Measurements from ENCODE around the gene MVB12A. TPM values are rescaled to one million over a fixed set of nuclear protein-coding genes. Genes with fewer than 3 reads are reported as not detected.

Gene MVB12A
- total RNA-seq, 1 experiment from 2014 or later, result 34.4 TPM

GRCh38 chr19:17468302-17469091 is 48.6 kb downstream of the MVB12A start:
- Histone ChIP-seq H3K27ac (no peak overlapping the region), H3K27me3 (peaks cover 5% of the 10 kb centered on the region; the same call in 1 of the 2 replicates), H3K9me3 (replicated peaks) (no peaks in the 10 kb centered on the region), H3K36me3 (no peaks in the 10 kb centered on the region), H3K4me1 (peaks cover 8% of the 10 kb centered on the region), H3K4me3 (peak overlapping the region; percentile 99)
- DNase-seq, result no peak

GRCh38 chr19:17469092-17469480 is 49.2 kb downstream of the MVB12A start:
- Histone ChIP-seq H3K27me3 (peaks cover 5% of the 10 kb centered on the region; the same call in 1 of the 2 replicates), H3K4me3 (peak overlapping the region; percentile 99), H3K36me3 (no peaks in the 10 kb centered on the region), H3K27ac (peak overlapping the region; percentile 32; the same call in 1 of the 2 replicates), H3K9me3 (replicated peaks) (no peaks in the 10 kb centered on the region), H3K4me1 (peaks cover 8% of the 10 kb centered on the region)
- DNase-seq, result no peak

GRCh38 chr19:17469481-17470067 is 49.7 kb downstream of the MVB12A start:
- H3K9me3 ChIP-seq (replicated peaks), result no peaks in the 10 kb centered on the region
- DNase-seq, result peak; percentile 99

GRCh38 chr19:17470068-17470841 is 50.4 kb downstream of the MVB12A start, which contains the start of gene SLC27A1:
Gene SLC27A1, plus strand, starts transcription at chr19:17470524. Its CDS starts 17 bp downstream, at chr19:17470541.
- no peaks in the 10 kb centered on the region for H3K36me3 ChIP-seq
- DNase-seq, result peak; percentile 100
- peaks cover 5% of the 10 kb centered on the region; the same call in 1 of the 2 replicates for H3K27me3 ChIP-seq
- H3K4me1 ChIP-seq, result peaks cover 11% of the 10 kb centered on the region
- no peaks in the 10 kb centered on the region for H3K9me3 ChIP-seq (replicated peaks)
- H3K4me3 ChIP-seq, result peak within 1 kb of the TSS; percentile 99
- H3K27ac ChIP-seq, result peak within 1 kb of the TSS; percentile 32; the same call in 1 of the 2 replicates

More at GRCh38 chr19:17469481-17470067, 49.7 kb downstream of the MVB12A start:
- peak overlapping the region; percentile 32; the same call in 1 of the 2 replicates for H3K27ac ChIP-seq
- H3K4me3 ChIP-seq, result peak overlapping the region; percentile 99
- H3K27me3 ChIP-seq, result peaks cover 5% of the 10 kb centered on the region; the same call in 1 of the 2 replicates
- no peaks in the 10 kb centered on the region for H3K36me3 ChIP-seq
- peaks cover 8% of the 10 kb centered on the region for H3K4me1 ChIP-seq

- peak overlapping the region; percentile 99 for H3K4me3 ChIP-seq
- peaks cover 14% of the 10 kb centered on the region for H3K4me1 ChIP-seq
- H3K36me3 ChIP-seq, result no peaks in the 10 kb centered on the region
- no peaks in the 10 kb centered on the region for H3K9me3 ChIP-seq (replicated peaks)
- no peak for DNase-seq
- H3K27ac ChIP-seq, result no peak overlapping the region
- H3K27me3 ChIP-seq, result peaks cover 5% of the 10 kb centered on the region; the same call in 1 of the 2 replicates
Observed at GRCh38 chr19:17471410-17472125, 51.7 kb downstream of the MVB12A start.

GRCh38 chr19:17473041-17473440 is 53.2 kb downstream of the MVB12A start:
- peaks cover 12% of the 10 kb centered on the region for H3K4me1 ChIP-seq
- no peaks in the 10 kb centered on the region for H3K27me3 ChIP-seq
- no peaks in the 10 kb centered on the region for H3K36me3 ChIP-seq
- no peaks in the 10 kb centered on the region for H3K9me3 ChIP-seq (replicated peaks)
- no peak overlapping the region for H3K27ac ChIP-seq
- no peak overlapping the region for H3K4me3 ChIP-seq
- peak in 1 of 2 experiments; percentile 51 for DNase-seq

Other genes starting within 250 kb of the MVB12A start
- 9.9 and 11.0 TPM in 2 replicates for gene USE1, start 204.7 kb upstream of the MVB12A start, total RNA-seq (2014; rRNA removed; shearing (Covaris generic))
- 5.1 and 5.3 TPM in 2 replicates for gene OCEL1, start 193.8 kb upstream of the MVB12A start, total RNA-seq (2014; rRNA removed; shearing (Covaris generic))
- 41.0 and 42.0 TPM in 2 replicates for gene NR2F6, start 174.1 kb upstream of the MVB12A start, total RNA-seq (2014; rRNA removed; shearing (Covaris generic))
- gene USHBP1, start 155.3 kb upstream of the MVB12A start, total RNA-seq (2014; rRNA removed; shearing (Covaris generic)), result 0.04 TPM in 1 of 2 replicates, not detected in the other
- gene BABAM1, start 152.6 kb upstream of the MVB12A start, total RNA-seq (2014; rRNA removed; shearing (Covaris generic)), result 96.0 and 98.5 TPM in 2 replicates
- 0.49 and 0.66 TPM in 2 replicates for gene ANKLE1, start 138.1 kb upstream of the MVB12A start, total RNA-seq (2014; rRNA removed; shearing (Covaris generic))
- 26.4 and 27.2 TPM in 2 replicates for gene ABHD8, start 116.6 kb upstream of the MVB12A start, total RNA-seq (2014; rRNA removed; shearing (Covaris generic))
- gene MRPL34, start 114.2 kb upstream of the MVB12A start, total RNA-seq (2014; rRNA removed; shearing (Covaris generic)), result 68.5 and 69.0 TPM in 2 replicates
- 34.2 and 37.5 TPM in 2 replicates for gene DDA1, start 110.5 kb upstream of the MVB12A start, total RNA-seq (2014; rRNA removed; shearing (Covaris generic))
- 2.7 and 3.0 TPM in 2 replicates for gene ANO8, start 85.2 kb upstream of the MVB12A start, total RNA-seq (2014; rRNA removed; shearing (Covaris generic))
- 27.6 and 31.2 TPM in 2 replicates for gene GTPBP3, start 82.5 kb upstream of the MVB12A start, total RNA-seq (2014; rRNA removed; shearing (Covaris generic))
- gene PLVAP, start 42.7 kb upstream of the MVB12A start, total RNA-seq (2014; rRNA removed; shearing (Covaris generic)), result not detected in 2 replicates
- gene CCDC194, start 25.9 kb upstream of the MVB12A start, total RNA-seq (2014; rRNA removed; shearing (Covaris generic)), result not detected in 2 replicates
- 19.9 and 20.6 TPM in 2 replicates for gene BST2, start 14.4 kb upstream of the MVB12A start, total RNA-seq (2014; rRNA removed; shearing (Covaris generic))
- gene TMEM221, start 28.6 kb downstream of the MVB12A start, total RNA-seq (2014; rRNA removed; shearing (Covaris generic)), result 0.10 TPM in 1 of 2 replicates, not detected in the other
- not detected in 2 replicates for gene NXNL1, start 40.9 kb downstream of the MVB12A start, total RNA-seq (2014; rRNA removed; shearing (Covaris generic))
- gene SLC27A1, start 50.5 kb downstream of the MVB12A start, total RNA-seq (2014; rRNA removed; shearing (Covaris generic)), result 5.9 and 7.4 TPM in 2 replicates
- 32.9 and 33.3 TPM in 2 replicates for gene PGLS, start 91.6 kb downstream of the MVB12A start, total RNA-seq (2014; rRNA removed; shearing (Covaris generic))
- 115 and 117 TPM in 2 replicates for gene COLGALT1, start 135.6 kb downstream of the MVB12A start, total RNA-seq (2014; rRNA removed; shearing (Covaris generic))

All from SJCRH30 (cell line).